CD4-positive, alpha-beta T cell treated with Interleukin-1 beta for 1 hour (primary cell): ENCODE measurements around the gene UBE2U.

Source experiments
- DNase-seq, 2 donors: peaks; one replicate each; pipeline ENCODE4 v3.0.0-alpha.2; 2020 to 2022

The UBE2U gene

GRCh38 chr1:64296459-64296858 is 93.0 kb downstream of the UBE2U start:
- DNase-seq, result no peak

- DNase-seq, result no peak
Measured at GRCh38 chr1:64302194-64302593, 98.8 kb downstream of the UBE2U start.

- DNase-seq, result no peak
Measured at GRCh38 chr1:64302971-64303370, 99.5 kb downstream of the UBE2U start.

GRCh38 chr1:64304823-64305222 is 101.4 kb downstream of the UBE2U start:
- DNase-seq, result no peak

GRCh38 chr1:64308866-64309265 is 105.4 kb downstream of the UBE2U start:
- no peak for DNase-seq

- no peak for DNase-seq
Measured at GRCh38 chr1:64309431-64309831, 106.0 kb downstream of the UBE2U start.

- no peak for DNase-seq
Measured at GRCh38 chr1:64310760-64311159, 107.3 kb downstream of the UBE2U start.

GRCh38 chr1:64312431-64312830 is 109.0 kb downstream of the UBE2U start:
- DNase-seq, result no peak

GRCh38 chr1:64315402-64315801 is 112.0 kb downstream of the UBE2U start:
- no peak for DNase-seq
